Stimulated activated CD8-positive, alpha-beta memory T cell treated with anti-CD3 and anti-CD28 coated beads, Interleukin-15, amount 100 ng/mL, for 4 hours (primary cell): ENCODE results near the gene CLEC16A.

Experiments used
- DNase-seq, 2 donors: peaks; one replicate each; pipeline ENCODE4 v3.0.0-alpha.2; 2020; ENCODE audit warnings: low read depth in 2 of 2

The CLEC16A gene

GRCh38 chr16:11198828-11199227 lies 254.5 kb downstream of the CLEC16A start:
- no peak for DNase-seq

GRCh38 chr16:11200592-11200991 lies 256.2 kb downstream of the CLEC16A start:
- DNase-seq, result no peak

GRCh38 chr16:11201498-11202259 lies 257.3 kb downstream of the CLEC16A start:
- no peak for DNase-seq

- no peak for DNase-seq
Measured at GRCh38 chr16:11202260-11203091, 258.1 kb downstream of the CLEC16A start.

GRCh38 chr16:11203111-11203623 lies 258.8 kb downstream of the CLEC16A start:
- DNase-seq, result no peak

- no peak for DNase-seq
Measured at GRCh38 chr16:11204513-11205047, 260.2 kb downstream of the CLEC16A start.

GRCh38 chr16:11205065-11205699 lies 260.8 kb downstream of the CLEC16A start:
- no peak for DNase-seq

GRCh38 chr16:11205754-11206581 lies 261.6 kb downstream of the CLEC16A start:
- DNase-seq, result no peak

GRCh38 chr16:11207646-11208045 lies 263.3 kb downstream of the CLEC16A start:
- DNase-seq, result no peak

GRCh38 chr16:11208916-11209665 lies 264.7 kb downstream of the CLEC16A start:
- DNase-seq, result no peak

- DNase-seq, result no peak
Measured at GRCh38 chr16:11210260-11210659, 265.9 kb downstream of the CLEC16A start.

- no peak for DNase-seq
Measured at GRCh38 chr16:11211061-11211976, 267.0 kb downstream of the CLEC16A start.

GRCh38 chr16:11211977-11212797 lies 267.8 kb downstream of the CLEC16A start:
- no peak for DNase-seq

GRCh38 chr16:11212798-11213196 lies 268.4 kb downstream of the CLEC16A start:
- no peak for DNase-seq

- DNase-seq, result no peak
Measured at GRCh38 chr16:11213373-11213772, 269.0 kb downstream of the CLEC16A start.

- no peak for DNase-seq
Measured at GRCh38 chr16:11213799-11214198, 269.4 kb downstream of the CLEC16A start.

- DNase-seq, result no peak
Measured at GRCh38 chr16:11215935-11216556, 271.7 kb downstream of the CLEC16A start.
